Astrocyte (in vitro differentiated cells and primary cell): ENCODE results near the gene DARS1. TPM values are rescaled to one million over a fixed set of nuclear protein-coding genes. Genes with fewer than 3 reads are reported as not detected.

Experiments used
- DNase-seq: peaks from one replicate; pipeline ENCODE4 v3.0.0-alpha.2; 2010; ENCODE audit warnings: low read depth
- FAIRE-seq: peaks from 2 replicates; lab custom pipeline; 2011; peaks lifted over from hg19 to GRCh38; lab: Jason Lieb, UNC
- H2AFZ ChIP-seq: 2 replicates; pipeline ENCODE4 v1.6.0; 2012; ENCODE audit warnings: low read depth, low read length, inconsistent platforms
- H3K27ac ChIP-seq: 2 replicates; pipeline ENCODE4 v1.5.1; 2011; ENCODE audit warnings: low read depth, low read length, inconsistent platforms
- H3K27me3 ChIP-seq: 2 replicates; pipeline ENCODE4 v1.6.0; 2011; ENCODE audit warnings: low read length, inconsistent platforms; ENCODE audit not compliant: insufficient read depth
- H3K36me3 ChIP-seq: 2 replicates; pipeline ENCODE4 v1.5.1; 2011; ENCODE audit warnings: low read length, inconsistent platforms; ENCODE audit not compliant: insufficient read depth
- H3K4me1 ChIP-seq: 2 replicates; pipeline ENCODE4 v1.5.1; 2011; ENCODE audit warnings: low read length, inconsistent platforms; ENCODE audit not compliant: insufficient read depth
- H3K4me2 ChIP-seq: 2 replicates; pipeline ENCODE4 v1.6.0; 2012; ENCODE audit warnings: low read length, inconsistent platforms
- H3K4me3 ChIP-seq: 2 replicates; pipeline ENCODE4 v1.5.1; 2011; ENCODE audit warnings: low read depth, mild to moderate bottlenecking, low read length, inconsistent platforms; ENCODE audit not compliant: insufficient read depth
- H3K79me2 ChIP-seq: 2 replicates; pipeline ENCODE4 v1.6.0; 2012; ENCODE audit warnings: mild to moderate bottlenecking, low read length, inconsistent platforms; ENCODE audit not compliant: insufficient read depth
- H3K9ac ChIP-seq: 2 replicates; pipeline ENCODE4 v1.6.0; 2012; ENCODE audit warnings: mild to moderate bottlenecking, low read length, inconsistent platforms
- H3K9me3 ChIP-seq: 2 replicates; pipeline ENCODE4 v1.5.1; 2012; ENCODE audit warnings: low read depth, mild to moderate bottlenecking, low read length, inconsistent platforms; ENCODE audit not compliant: insufficient read depth
- H4K20me1 ChIP-seq: 2 replicates; pipeline ENCODE4 v1.6.0; 2012; ENCODE audit warnings: low read length, inconsistent platforms; ENCODE audit not compliant: insufficient read depth
- H3K27ac Mint-ChIP-seq: one replicate; pipeline ENCODE4 v1.8.0; 2021; ENCODE audit warnings: mild to moderate bottlenecking, mixed read lengths; ENCODE audit not compliant: unreplicated experiment
- H3K27me3 Mint-ChIP-seq: one replicate; pipeline ENCODE4 v1.8.0; 2021; ENCODE audit warnings: low read depth, mixed read lengths; ENCODE audit not compliant: unreplicated experiment
- H3K36me3 Mint-ChIP-seq: one replicate; pipeline ENCODE4 v1.8.0; 2021; ENCODE audit warnings: low read depth, mixed read lengths; ENCODE audit not compliant: unreplicated experiment
- H3K4me1 Mint-ChIP-seq: one replicate; pipeline ENCODE4 v1.8.0; 2021; ENCODE audit warnings: low read depth, mixed read lengths; ENCODE audit not compliant: unreplicated experiment
- H3K4me3 Mint-ChIP-seq: one replicate; pipeline ENCODE4 v1.8.0; 2021; ENCODE audit warnings: mild to moderate bottlenecking, moderate library complexity, mixed read lengths; ENCODE audit not compliant: unreplicated experiment
- H3K9me3 Mint-ChIP-seq: one replicate; pipeline ENCODE4 v1.8.0; 2021; ENCODE audit warnings: mild to moderate bottlenecking, mixed read lengths; ENCODE audit not compliant: unreplicated experiment
- CTCF ChIP-seq: IDR thresholded peaks from 2 replicates; pipeline ENCODE4 v1.5.1; 2011; ENCODE audit warnings: low read depth, mild to moderate bottlenecking, inconsistent platforms, low read length, moderate library complexity; ENCODE audit not compliant: insufficient read depth
- EZH2 ChIP-seq: IDR thresholded peaks from 2 replicates; pipeline ENCODE4 v1.6.1; 2012; ENCODE audit warnings: mild to moderate bottlenecking, low read length, inconsistent platforms; ENCODE audit not compliant: insufficient read depth
- total RNA-seq: library from RNA; stranded (reverse); gene quantifications from 2 replicates; pipeline ENCODE4 v1.2.1, GENCODE V29; 2021

Gene DARS1
- total RNA-seq, 1 donor from 2014 or later, result 37.9 TPM

- Histone ChIP-seq H3K27ac (no peak overlapping the region), H3K9ac (no peak overlapping the region), H3K4me2 (no peak overlapping the region), H3K27me3 (no peaks in the 10 kb centered on the region), H3K4me3 (no peak overlapping the region), H3K9me3 (no peaks in the 10 kb centered on the region), H4K20me1 (no peaks in the 10 kb centered on the region), H3K4me1 (no peaks in the 10 kb centered on the region), H2AFZ (no peak overlapping the region), H3K36me3 (no peaks in the 10 kb centered on the region), H3K79me2 (no peaks in the 10 kb centered on the region)
- H3K36me3 Mint-ChIP-seq, result no peaks in the 10 kb centered on the region
- H3K27ac Mint-ChIP-seq, result no peak overlapping the region
- peaks cover 2% of the 10 kb centered on the region for H3K4me1 Mint-ChIP-seq
- FAIRE-seq (no peak), DNase-seq (no peak)
- H3K9me3 Mint-ChIP-seq, result peaks cover 2% of the 10 kb centered on the region
- no peak overlapping the region for H3K4me3 Mint-ChIP-seq
- TF ChIP-seq CTCF (no peak), EZH2 (no peak)
- no peaks in the 10 kb centered on the region for H3K27me3 Mint-ChIP-seq
Observed at GRCh38 chr2:136000502-136000901, 15.1 kb upstream of the DARS1 start.

DNA sequence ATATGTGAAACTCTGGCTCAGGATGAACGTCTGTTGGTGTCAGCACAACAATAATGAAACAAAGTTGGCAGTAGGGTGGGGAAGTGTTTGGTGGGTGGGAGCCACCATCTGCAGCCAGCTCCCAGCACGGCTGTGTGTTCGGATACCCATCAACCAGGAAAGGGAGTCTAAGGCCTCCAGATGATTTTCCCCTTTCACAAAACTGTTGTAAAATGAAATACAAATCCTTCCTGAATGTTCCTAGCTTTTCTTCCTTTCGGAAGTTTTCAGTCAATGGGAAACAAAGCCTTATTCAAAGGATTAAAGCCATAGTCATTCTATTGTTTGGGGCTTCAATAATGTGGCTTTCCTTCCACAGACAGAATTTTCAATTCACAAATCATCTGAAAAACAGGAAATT is 14.5 kb upstream of the DARS1 start:
- TF ChIP-seq CTCF (no peak), EZH2 (no peak)
- H3K9me3 Mint-ChIP-seq, result peaks cover 2% of the 10 kb centered on the region
- Histone ChIP-seq H3K4me2 (no peak overlapping the region), H2AFZ (no peak overlapping the region), H3K27me3 (no peaks in the 10 kb centered on the region), H3K4me3 (no peak overlapping the region), H3K4me1 (no peaks in the 10 kb centered on the region), H3K9me3 (no peaks in the 10 kb centered on the region), H3K36me3 (no peaks in the 10 kb centered on the region), H3K79me2 (no peaks in the 10 kb centered on the region), H3K27ac (no peak overlapping the region), H3K9ac (no peak overlapping the region), H4K20me1 (no peaks in the 10 kb centered on the region)
- H3K27ac Mint-ChIP-seq, result no peak overlapping the region
- H3K27me3 Mint-ChIP-seq, result no peaks in the 10 kb centered on the region
- no peak for DNase-seq
- no peak overlapping the region for H3K4me3 Mint-ChIP-seq
- H3K36me3 Mint-ChIP-seq, result no peaks in the 10 kb centered on the region
- no peaks in the 10 kb centered on the region for H3K4me1 Mint-ChIP-seq
- no peak for FAIRE-seq

GRCh38 chr2:135998879-135999278 is 13.5 kb upstream of the DARS1 start:
- DNase-seq (no peak), FAIRE-seq (no peak)
- no peak overlapping the region for H3K4me2 ChIP-seq
- no peak overlapping the region for H3K9ac ChIP-seq
- no peak overlapping the region for H3K27ac ChIP-seq
- H3K27me3 Mint-ChIP-seq, result no peaks in the 10 kb centered on the region
- no peaks in the 10 kb centered on the region for H3K36me3 Mint-ChIP-seq
- no peak overlapping the region for H3K27ac Mint-ChIP-seq
- no peaks in the 10 kb centered on the region for H3K27me3 ChIP-seq
- H3K4me1 ChIP-seq, result no peaks in the 10 kb centered on the region
- H3K9me3 ChIP-seq, result no peaks in the 10 kb centered on the region
- no peak overlapping the region for H3K4me3 ChIP-seq
- no peaks in the 10 kb centered on the region for H4K20me1 ChIP-seq
- no peaks in the 10 kb centered on the region for H3K36me3 ChIP-seq
- H3K4me1 Mint-ChIP-seq, result no peaks in the 10 kb centered on the region
- H3K79me2 ChIP-seq, result no peaks in the 10 kb centered on the region
- H2AFZ ChIP-seq, result no peak overlapping the region
- H3K9me3 Mint-ChIP-seq, result peaks cover 2% of the 10 kb centered on the region
- H3K4me3 Mint-ChIP-seq, result no peak overlapping the region
- TF ChIP-seq CTCF, result no peak
- no peak for TF ChIP-seq EZH2
